ENCODE results near the gene PNISR.
A peak's percentile ranks its signal among the peaks of the same experiment; 100 is the strongest.

PNISR gene

GRCh38 chr6:99409672-99410071 lies 15.4 kb downstream of the PNISR start:
- DNase-seq (ENCODE audit: low spot score), result no peak

GRCh38 chr6:99407076-99407475 lies 18.0 kb downstream of the PNISR start:
- DNase-seq (ENCODE audit: low spot score), result no peak

GRCh38 chr6:99402448-99402847 lies 22.7 kb downstream of the PNISR start:
- DNase-seq (ENCODE audit: low spot score), result no peak

GRCh38 chr6:99397287-99397686 lies 27.8 kb downstream of the PNISR start:
- DNase-seq (ENCODE audit: low spot score), result peak; percentile 19

- peak; percentile 81 for DNase-seq (ENCODE audit: low spot score)
These were observed 31.2 kb downstream of the PNISR start, which contains the start of gene COQ3 for GRCh38 chr6:99393698-99394531. TSS of gene COQ3 (minus strand) at chr6:99394195. CDS start at chr6:99394179, 16 bp downstream.

- DNase-seq (ENCODE audit: low spot score), result peak; percentile 27
These were observed 31.8 kb downstream of the PNISR start for GRCh38 chr6:99393366-99393697.

- DNase-seq (ENCODE audit: low spot score), result no peak
These were observed 34.2 kb downstream of the PNISR start for GRCh38 chr6:99390896-99391295.

GRCh38 chr6:99384507-99384906 lies 40.6 kb downstream of the PNISR start:
- DNase-seq (ENCODE audit: low spot score), result no peak

GRCh38 chr6:99378636-99379035 lies 46.5 kb downstream of the PNISR start:
- no peak for DNase-seq (ENCODE audit: low spot score)

GRCh38 chr6:99369533-99369932 lies 55.6 kb downstream of the PNISR start:
- no peak for DNase-seq (ENCODE audit: low spot score)

- peak; percentile 23 for DNase-seq (ENCODE audit: low spot score)
These were observed 58.3 kb downstream of the PNISR start for GRCh38 chr6:99366852-99367251.

GRCh38 chr6:99364026-99364425 lies 61.1 kb downstream of the PNISR start:
- no peak for DNase-seq (ENCODE audit: low spot score)

GRCh38 chr6:99362678-99363268 lies 62.3 kb downstream of the PNISR start:
- no peak for DNase-seq (ENCODE audit: low spot score)

- DNase-seq (ENCODE audit: low spot score), result no peak
These were observed 65.3 kb downstream of the PNISR start for GRCh38 chr6:99359800-99360199.

GRCh38 chr6:99356641-99357040 lies 68.5 kb downstream of the PNISR start:
- no peak for DNase-seq (ENCODE audit: low spot score)

- no peak for DNase-seq (ENCODE audit: low spot score)
These were observed 70.1 kb downstream of the PNISR start for GRCh38 chr6:99354983-99355382.

GRCh38 chr6:99353126-99353525 lies 72.0 kb downstream of the PNISR start:
- DNase-seq (ENCODE audit: low spot score), result no peak

GRCh38 chr6:99350573-99350972 lies 74.5 kb downstream of the PNISR start:
- DNase-seq (ENCODE audit: low spot score), result no peak

- DNase-seq (ENCODE audit: low spot score), result peak; percentile 57
These were observed 75.7 kb downstream of the PNISR start, which contains the start of gene FAXC for GRCh38 chr6:99349171-99350141. TSS of gene FAXC (minus strand) at chr6:99349674. CDS start at chr6:99349372, 302 bp downstream.

- DNase-seq (ENCODE audit: low spot score), result no peak
These were observed 76.6 kb downstream of the PNISR start for GRCh38 chr6:99348288-99349170.
